GM19463 (cell line): ENCODE results near the gene NRF1.

ENCODE experiments used
- ATAC-seq: cut with Tn5 transposase; IDR thresholded peaks from one replicate; pipeline ENCODE4 v1.9.1; 2021; ENCODE audit warnings: mild to moderate bottlenecking, moderate library complexity; ENCODE audit not compliant: unreplicated experiment

NRF1 gene

DNA sequence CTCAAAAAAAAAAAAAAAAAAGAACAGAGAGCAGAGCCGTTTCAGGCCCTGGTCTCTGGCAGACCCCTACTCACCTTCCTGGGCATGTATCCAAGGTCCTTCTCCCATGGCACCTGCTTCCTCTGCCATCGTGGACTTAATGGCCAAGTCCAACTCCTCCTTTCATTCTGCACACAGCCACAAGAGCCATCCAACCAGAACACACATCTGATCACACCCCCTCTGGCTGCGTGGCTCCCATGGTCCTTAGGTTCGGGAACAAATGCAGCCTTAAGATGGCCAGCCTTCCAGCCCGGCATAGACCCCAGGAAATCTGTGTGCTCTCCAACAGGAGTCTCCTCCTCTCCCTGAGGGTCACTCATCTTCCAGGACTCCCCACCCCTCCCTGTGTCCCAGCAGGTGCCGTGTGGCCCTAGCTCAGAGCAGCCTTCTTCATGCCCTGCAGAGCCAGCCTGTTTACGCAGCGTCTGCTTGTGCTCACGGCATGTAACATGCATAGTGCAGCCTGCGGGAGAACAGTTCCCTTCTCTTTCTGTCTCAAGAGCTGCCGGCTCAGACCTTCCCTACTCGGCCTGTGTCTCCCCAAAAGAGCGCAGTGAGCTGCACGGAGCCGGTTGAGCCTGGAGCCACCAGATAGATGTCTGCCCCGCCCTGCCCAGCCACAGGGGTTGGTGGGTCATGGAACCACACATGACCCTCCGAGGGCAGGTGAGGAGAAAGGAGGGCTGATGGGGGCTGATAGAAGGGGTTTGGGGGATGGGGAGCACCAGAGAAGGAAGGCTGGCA lies 157.3 kb downstream of the NRF1 start:
- no peak for ATAC-seq

DNA sequence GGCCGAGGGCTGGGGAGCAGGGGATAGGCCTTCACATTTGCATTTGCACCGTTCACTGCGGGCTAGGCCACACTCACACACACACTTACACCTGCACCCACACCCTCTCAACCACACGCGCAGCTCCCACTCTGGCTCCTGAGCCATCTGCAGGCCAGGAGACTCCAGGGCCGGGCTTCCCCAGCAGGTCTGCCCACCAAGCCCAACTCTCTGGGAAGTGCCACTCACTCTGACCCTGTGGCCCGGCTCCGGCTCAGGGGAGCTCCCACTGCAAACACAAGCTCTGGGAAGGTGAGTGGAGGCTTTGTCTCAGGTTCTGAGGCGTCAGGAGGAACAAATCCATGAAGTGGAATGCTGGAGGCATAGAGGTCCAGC lies 157.9 kb downstream of the NRF1 start:
- ATAC-seq, result no peak

GRCh38 chr7:129769866-129770808 lies 158.6 kb downstream of the NRF1 start:
- no peak for ATAC-seq

- no peak for ATAC-seq
Observed at GRCh38 chr7:129771201-129771927, 159.8 kb downstream of the NRF1 start.

DNA sequence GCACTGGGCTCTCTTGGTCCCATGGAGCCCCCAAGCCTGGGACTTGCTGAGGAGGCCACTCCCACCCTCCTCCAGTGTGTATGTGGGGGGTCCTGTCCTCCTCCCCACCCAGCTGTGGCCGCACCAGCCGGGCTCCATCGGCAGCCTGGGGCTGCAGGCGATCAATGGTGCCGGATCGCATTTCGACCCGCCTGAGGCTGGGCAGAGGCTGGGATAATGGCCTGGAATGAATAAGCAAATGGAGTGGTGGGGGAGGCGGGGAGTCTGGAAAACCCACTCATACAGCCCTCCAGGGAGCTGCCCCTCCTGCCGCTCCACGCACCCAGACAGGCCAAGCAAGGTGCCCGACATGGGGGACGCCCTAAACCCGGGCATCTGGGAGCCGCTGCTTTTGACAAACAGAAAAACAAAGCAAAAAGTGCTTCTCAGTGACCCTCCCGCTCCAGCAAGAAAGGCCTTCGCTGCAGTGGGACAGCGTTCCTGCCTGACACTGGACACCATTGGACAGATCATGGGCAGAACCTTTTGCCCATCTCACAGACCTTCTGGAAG lies 160.5 kb downstream of the NRF1 start:
- no peak for ATAC-seq

GRCh38 chr7:129772646-129773280 lies 161.2 kb downstream of the NRF1 start:
- no peak for ATAC-seq

- no peak for ATAC-seq
Observed at GRCh38 chr7:129773328-129773731, 161.8 kb downstream of the NRF1 start.

- no peak for ATAC-seq
Observed at GRCh38 chr7:129773871-129774270, 162.4 kb downstream of the NRF1 start.

DNA sequence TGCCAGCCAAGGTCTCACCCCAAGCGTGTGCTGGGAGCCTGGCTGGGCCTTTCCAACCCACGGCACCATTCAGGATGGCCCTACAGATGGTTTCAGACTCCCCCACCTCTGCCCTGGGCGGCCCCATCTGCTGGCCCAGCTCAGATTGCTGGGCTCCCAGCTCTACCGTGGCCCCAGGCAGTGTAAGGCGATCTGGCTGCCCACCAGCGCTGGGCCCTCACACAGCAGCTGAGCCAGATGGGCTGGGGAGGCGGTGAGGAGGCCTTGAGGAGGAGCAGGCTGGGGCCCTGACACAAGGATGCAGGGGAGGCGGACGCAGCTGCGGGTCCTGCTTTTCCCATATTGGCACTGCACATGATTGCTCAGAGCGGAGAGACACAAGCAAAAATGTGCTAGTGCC lies 162.8 kb downstream of the NRF1 start:
- no peak for ATAC-seq

- no peak for ATAC-seq
Observed at GRCh38 chr7:129774871-129775694, 163.6 kb downstream of the NRF1 start.

- no peak for ATAC-seq
Observed at GRCh38 chr7:129775695-129776361, 164.3 kb downstream of the NRF1 start.

GRCh38 chr7:129776362-129776722 lies 164.8 kb downstream of the NRF1 start:
- no peak for ATAC-seq

- ATAC-seq, result no peak
Observed at GRCh38 chr7:129777195-129777844, 165.8 kb downstream of the NRF1 start.

DNA sequence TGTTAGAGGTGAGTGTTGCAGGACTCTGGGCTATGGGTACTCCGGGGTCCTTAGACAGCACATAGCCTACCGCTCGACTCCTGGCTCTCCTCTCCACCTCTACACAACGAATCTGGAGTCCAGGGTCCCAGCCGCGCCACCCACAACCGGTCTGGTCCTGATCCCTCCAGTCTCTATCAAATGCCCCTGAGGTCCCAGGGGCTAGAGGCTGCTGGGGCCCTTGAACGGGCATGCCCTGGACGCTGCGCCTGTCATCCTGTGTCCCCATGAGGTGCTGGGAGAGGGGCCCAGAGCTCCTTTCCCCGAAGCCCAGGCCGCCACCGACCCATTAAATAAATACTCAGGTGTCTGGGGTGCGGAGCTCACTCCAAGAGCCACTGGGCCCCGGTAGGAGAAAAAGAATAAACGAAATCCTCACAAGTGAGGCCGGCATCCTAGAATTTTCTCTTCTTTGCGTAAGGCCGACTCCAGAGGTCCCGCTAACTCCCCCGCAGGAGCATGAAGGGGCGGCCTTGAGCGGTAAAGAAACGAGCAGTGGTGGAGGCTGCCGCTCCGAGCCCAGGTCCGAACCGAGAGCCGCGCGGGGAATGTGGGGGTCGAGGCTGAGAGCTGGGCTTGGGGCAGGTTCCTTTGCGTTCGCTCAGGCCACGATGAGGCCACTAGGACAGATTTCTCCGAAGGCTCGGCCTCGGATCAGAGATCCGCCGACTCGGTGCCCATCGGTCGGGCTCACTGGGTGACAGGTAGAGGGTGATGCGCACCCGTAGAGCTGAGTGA lies 166.7 kb downstream of the NRF1 start:
- no peak for ATAC-seq

- ATAC-seq, result peak; percentile 9
Observed at GRCh38 chr7:129778770-129779601, 167.5 kb downstream of the NRF1 start.

DNA sequence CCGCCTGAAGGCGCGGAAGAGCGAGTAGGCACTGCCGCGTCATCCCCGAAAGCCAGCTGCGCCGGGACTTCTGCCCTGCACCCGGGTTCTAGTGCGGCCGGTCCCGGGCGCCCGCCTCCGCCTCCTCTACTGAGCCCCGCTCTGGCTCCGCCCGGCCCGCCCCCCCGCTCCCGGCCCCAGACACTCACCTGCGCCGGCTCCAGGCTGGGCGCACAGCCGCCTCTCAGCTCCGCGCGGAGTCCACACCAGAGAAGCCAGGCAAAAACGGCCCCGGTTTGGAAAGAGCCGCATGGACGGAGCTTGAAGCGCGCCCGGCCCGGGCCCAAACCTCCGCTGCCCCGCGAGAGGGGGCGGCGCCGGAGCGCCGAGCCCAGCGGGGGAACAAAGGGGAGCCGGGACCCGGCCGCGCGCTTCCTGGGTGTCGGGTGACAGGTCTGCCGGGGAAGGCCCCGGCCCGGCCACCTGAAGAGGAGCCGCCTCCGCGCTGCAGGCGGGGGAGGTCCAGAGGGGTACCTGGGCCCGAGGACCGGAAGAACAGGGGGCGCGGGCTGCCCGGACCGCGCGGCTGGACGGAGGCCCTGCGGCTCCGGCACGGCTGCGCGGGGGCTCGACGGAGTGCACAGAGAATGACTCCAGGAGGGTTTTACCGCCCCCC lies 168.2 kb downstream of the NRF1 start:
- ATAC-seq, result peak; percentile 44
